SK-N-MC (cell line): ENCODE results near the gene GYPE.
"Not testable (repeated sequence)": the region's sequence is repeated elsewhere in the genome, so short reads cannot be mapped to it uniquely, and the experiment has no call there.

Experiments used
- EZH2 ChIP-seq: fragments of 200-600 bp; sonication (generic); IDR thresholded peaks from one replicate; pipeline ENCODE4 v1.6.1; 2017; ENCODE audit warnings: antibody characterized with exemption
- FOXP2 ChIP-seq: optimal IDR thresholded peaks from 2 replicates; pipeline ENCODE3; 2011; ENCODE audit warnings: mild to moderate bottlenecking, moderate library complexity; ENCODE audit not compliant: insufficient read depth; ENCODE audit errors: extremely low read length, control extremely low read depth
- POLR2AphosphoS5 ChIP-seq: IDR thresholded peaks from 2 replicates; pipeline ENCODE4 v1.6.1; 2012; ENCODE audit warnings: mild to moderate bottlenecking, low read depth, low read length, borderline replicate concordance

- not testable (repeated sequence) for TF ChIP-seq POLR2AphosphoS5, EZH2, FOXP2
Measured at GRCh38 chr4:143940708-143941107, 35.3 kb upstream of the GYPE start.
